HL-60 (cell line): Measurements from ENCODE around the gene ANK3.

Experiments used
- GABPA ChIP-seq: IDR thresholded peaks from 2 replicates; pipeline ENCODE4 v1.6.1; 2012; ENCODE audit warnings: low read depth
- POLR2AphosphoS5 ChIP-seq: IDR thresholded peaks from 2 replicates; pipeline ENCODE4 v1.6.1; 2012; ENCODE audit warnings: low read depth

DNA sequence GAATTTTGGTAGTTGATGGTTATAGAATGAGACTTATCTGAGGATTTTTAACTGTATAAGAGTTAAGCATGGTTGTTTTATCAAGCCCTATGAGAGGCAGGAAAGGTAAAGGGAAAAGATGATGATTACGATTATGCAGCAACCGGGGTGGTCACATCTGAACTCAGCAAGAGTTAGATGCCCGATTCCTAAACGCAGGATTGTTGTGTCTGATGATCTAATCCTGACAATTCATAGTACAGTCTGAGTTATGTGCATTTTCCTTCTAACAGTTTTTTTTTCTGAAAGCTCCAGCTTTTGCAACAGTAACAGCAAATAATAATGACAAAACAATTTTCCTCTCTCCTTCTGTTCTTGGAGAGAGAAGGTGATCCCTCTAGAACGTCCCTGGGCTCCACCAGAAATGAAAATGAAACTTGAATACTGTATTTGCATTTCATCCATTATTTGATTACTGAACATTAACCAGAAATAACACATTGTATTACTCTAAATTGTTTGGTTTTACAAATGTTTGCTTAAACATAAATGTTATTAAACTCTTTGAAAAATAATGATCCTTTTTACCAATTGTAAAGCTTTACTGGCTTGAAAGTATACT is 306.8 kb downstream of the ANK3 start:
- TF ChIP-seq POLR2AphosphoS5 (no peak), GABPA (no peak)
